Endothelial cell (in vitro differentiated cells): ENCODE results near the gene MRO. TPM values are rescaled to one million over a fixed set of nuclear protein-coding genes. Genes with fewer than 3 reads are reported as not detected.

Source experiments
- DNase-seq: peaks from one replicate; pipeline ENCODE4 v3.0.0; 2021; ENCODE audit warnings: low spot score
- H3K27ac Mint-ChIP-seq: one replicate; pipeline ENCODE4 v1.8.0; 2021; ENCODE audit warnings: mixed read lengths, inconsistent platforms; ENCODE audit not compliant: unreplicated experiment
- H3K27me3 Mint-ChIP-seq: one replicate; pipeline ENCODE4 v1.8.0; 2021; ENCODE audit warnings: mild to moderate bottlenecking, moderate library complexity, mixed read lengths, inconsistent platforms; ENCODE audit not compliant: unreplicated experiment
- H3K36me3 Mint-ChIP-seq: one replicate; pipeline ENCODE4 v1.8.0; 2021; ENCODE audit warnings: mild to moderate bottlenecking, low read depth, mixed read lengths, inconsistent platforms; ENCODE audit not compliant: unreplicated experiment
- H3K4me1 Mint-ChIP-seq: one replicate; pipeline ENCODE4 v1.8.0; 2021; ENCODE audit warnings: mild to moderate bottlenecking, mixed read lengths, inconsistent platforms; ENCODE audit not compliant: unreplicated experiment
- H3K4me3 Mint-ChIP-seq: one replicate; pipeline ENCODE4 v1.8.0; 2021; ENCODE audit warnings: mild to moderate bottlenecking, mixed read lengths, inconsistent platforms; ENCODE audit not compliant: unreplicated experiment
- H3K9me3 Mint-ChIP-seq: one replicate; pipeline ENCODE4 v1.8.0; 2021; ENCODE audit warnings: mixed read lengths, inconsistent platforms; ENCODE audit not compliant: unreplicated experiment
- total RNA-seq: library from RNA; stranded (reverse); fragmentation: NEBNext Ultra II Directional; extraction: Animal tissue kit (Norgen Biotek cat#: 25700); gene quantifications from one replicate; pipeline ENCODE4 v1.2.1, GENCODE V29; 2021; ENCODE audit not compliant: unreplicated experiment
- TF ChIP-seq, protein P1 (sequence below): fragments of 200-600 bp; sonication (generic); IDR thresholded peaks from one replicate; pipeline ENCODE4 v1.5.0; 2021; ENCODE audit warnings: antibody characterized with exemption; ENCODE audit not compliant: unreplicated experiment

MRO gene
- total RNA-seq, 1 donor from 2014 or later = 0.23 TPM

- Mint-ChIP-seq H3K4me3 (no peak overlapping the region), H3K27ac (no peak overlapping the region), H3K27me3 (peaks cover 1% of the 10 kb centered on the region)
Measured at GRCh38 chr18:50826027-50826426, 6.2 kb upstream of the MRO start.

DNA sequence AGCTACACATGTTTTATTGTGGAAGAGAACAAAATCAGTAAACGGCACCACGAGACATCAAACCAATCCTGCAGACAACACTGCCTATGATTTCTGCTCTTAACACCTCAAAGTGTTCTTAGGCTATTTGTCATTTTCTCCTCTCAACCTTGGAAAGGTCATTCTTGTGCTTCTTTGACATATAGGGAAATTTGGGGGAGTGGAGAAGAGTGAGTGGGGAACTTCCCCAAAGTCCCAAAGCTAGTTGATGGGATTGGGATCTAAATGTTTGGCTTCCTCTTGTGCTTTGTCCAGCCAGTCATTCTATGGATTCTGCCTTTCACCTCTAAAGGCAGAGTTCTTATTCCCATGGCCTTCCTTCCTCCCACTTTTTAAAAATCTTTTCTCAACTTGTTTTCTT, 5.8 kb upstream of the MRO start:
- TF ChIP-seq, protein P1, sequence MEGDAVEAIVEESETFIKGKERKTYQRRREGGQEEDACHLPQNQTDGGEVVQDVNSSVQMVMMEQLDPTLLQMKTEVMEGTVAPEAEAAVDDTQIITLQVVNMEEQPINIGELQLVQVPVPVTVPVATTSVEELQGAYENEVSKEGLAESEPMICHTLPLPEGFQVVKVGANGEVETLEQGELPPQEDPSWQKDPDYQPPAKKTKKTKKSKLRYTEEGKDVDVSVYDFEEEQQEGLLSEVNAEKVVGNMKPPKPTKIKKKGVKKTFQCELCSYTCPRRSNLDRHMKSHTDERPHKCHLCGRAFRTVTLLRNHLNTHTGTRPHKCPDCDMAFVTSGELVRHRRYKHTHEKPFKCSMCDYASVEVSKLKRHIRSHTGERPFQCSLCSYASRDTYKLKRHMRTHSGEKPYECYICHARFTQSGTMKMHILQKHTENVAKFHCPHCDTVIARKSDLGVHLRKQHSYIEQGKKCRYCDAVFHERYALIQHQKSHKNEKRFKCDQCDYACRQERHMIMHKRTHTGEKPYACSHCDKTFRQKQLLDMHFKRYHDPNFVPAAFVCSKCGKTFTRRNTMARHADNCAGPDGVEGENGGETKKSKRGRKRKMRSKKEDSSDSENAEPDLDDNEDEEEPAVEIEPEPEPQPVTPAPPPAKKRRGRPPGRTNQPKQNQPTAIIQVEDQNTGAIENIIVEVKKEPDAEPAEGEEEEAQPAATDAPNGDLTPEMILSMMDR = no peak
- no peaks in the 10 kb centered on the region for H3K36me3 Mint-ChIP-seq
- H3K27me3 Mint-ChIP-seq = peaks cover 1% of the 10 kb centered on the region
- H3K4me1 Mint-ChIP-seq = peaks cover 14% of the 10 kb centered on the region
- H3K4me3 Mint-ChIP-seq = no peak overlapping the region
- H3K9me3 Mint-ChIP-seq = no peaks in the 10 kb centered on the region
- no peak for DNase-seq
- no peak overlapping the region for H3K27ac Mint-ChIP-seq

More at GRCh38 chr18:50826027-50826426, 6.2 kb upstream of the MRO start:
- Mint-ChIP-seq H3K4me1 (peaks cover 14% of the 10 kb centered on the region), H3K9me3 (no peaks in the 10 kb centered on the region), H3K36me3 (no peaks in the 10 kb centered on the region)
- no peak for DNase-seq
- TF ChIP-seq, protein P1 = no peak

GRCh38 chr18:50822756-50823155, 2.9 kb upstream of the MRO start:
- H3K27me3 Mint-ChIP-seq = peaks cover 1% of the 10 kb centered on the region
- DNase-seq = no peak
- no peaks in the 10 kb centered on the region for H3K9me3 Mint-ChIP-seq
- TF ChIP-seq, protein P1 = no peak
- H3K36me3 Mint-ChIP-seq = no peaks in the 10 kb centered on the region
- H3K27ac Mint-ChIP-seq = no peak overlapping the region
- H3K4me3 Mint-ChIP-seq = no peak overlapping the region
- H3K4me1 Mint-ChIP-seq = peaks cover 14% of the 10 kb centered on the region

DNA sequence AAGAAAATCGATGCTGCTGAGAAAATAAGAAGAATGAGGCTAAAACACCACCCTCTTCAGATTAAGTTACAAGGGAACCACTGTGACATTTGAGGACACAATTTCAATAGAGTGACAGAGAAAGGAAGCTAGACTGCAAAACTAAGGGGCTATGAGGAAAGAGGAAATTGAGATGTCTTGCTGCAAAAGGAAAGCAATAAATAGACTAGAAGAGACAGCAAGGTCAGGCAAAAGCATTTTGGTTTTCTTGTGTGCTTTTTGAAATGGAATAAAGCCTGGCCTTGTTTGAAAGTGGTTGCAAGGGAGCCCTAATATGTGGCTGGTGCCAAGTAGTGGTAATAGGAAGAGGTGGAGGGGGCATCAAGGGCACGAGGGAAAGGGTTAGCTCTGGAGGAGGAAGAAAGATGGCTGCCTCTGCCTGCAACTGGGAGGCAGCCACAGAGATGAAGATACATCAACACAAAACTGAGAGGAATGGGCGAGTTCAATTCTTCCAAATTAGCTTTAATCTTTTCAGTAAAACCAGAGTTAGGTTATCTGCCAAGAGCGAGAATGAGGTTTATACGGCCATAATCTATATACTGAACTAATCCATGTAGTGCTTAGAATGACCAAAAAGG, 1.2 kb upstream of the MRO start:
- no peak overlapping the region for H3K4me3 Mint-ChIP-seq
- no peaks in the 10 kb centered on the region for H3K27me3 Mint-ChIP-seq
- TF ChIP-seq, protein P1 = no peak
- no peak overlapping the region for H3K27ac Mint-ChIP-seq
- H3K36me3 Mint-ChIP-seq = no peaks in the 10 kb centered on the region
- no peaks in the 10 kb centered on the region for H3K9me3 Mint-ChIP-seq
- H3K4me1 Mint-ChIP-seq = peaks cover 10% of the 10 kb centered on the region
- DNase-seq = no peak

GRCh38 chr18:50819027-50819727, 639 bp downstream of the MRO start:
- Mint-ChIP-seq H3K27ac (no peak overlapping the region), H3K4me3 (no peak overlapping the region), H3K27me3 (no peaks in the 10 kb centered on the region), H3K4me1 (peaks cover 6% of the 10 kb centered on the region), H3K36me3 (no peaks in the 10 kb centered on the region), H3K9me3 (no peaks in the 10 kb centered on the region)
- peak; percentile 39 for DNase-seq
- TF ChIP-seq, protein P1 = no peak
